ENCODE results near the gene CRTAC1.

CRTAC1 gene

GRCh38 chr10:97914171-97914836 is 116.1 kb downstream of the CRTAC1 start:
- no peak overlapping the region for H3K4me3 ChIP-seq (ENCODE audit: low read depth, low read length)
- DNase-seq (ENCODE audit: low read depth), result no peak
- TF ChIP-seq CTCF (conservative IDR thresholded peaks at IDR 0.05; ENCODE audit: low read depth, low read length), result no peak

GRCh38 chr10:97913614-97914013 is 116.8 kb downstream of the CRTAC1 start:
- no peak for TF ChIP-seq CTCF (conservative IDR thresholded peaks at IDR 0.05; ENCODE audit: low read depth, low read length)
- no peak overlapping the region for H3K4me3 ChIP-seq (ENCODE audit: low read depth, low read length)
- no peak for DNase-seq (ENCODE audit: low read depth)

- TF ChIP-seq CTCF (conservative IDR thresholded peaks at IDR 0.05; ENCODE audit: low read depth, low read length), result no peak
- DNase-seq (ENCODE audit: low read depth), result no peak
- H3K4me3 ChIP-seq (ENCODE audit: low read depth, low read length), result no peak overlapping the region
Measured at GRCh38 chr10:97913193-97913592, 117.2 kb downstream of the CRTAC1 start.

GRCh38 chr10:97911217-97911616 is 119.2 kb downstream of the CRTAC1 start:
- no peak for TF ChIP-seq CTCF (conservative IDR thresholded peaks at IDR 0.05; ENCODE audit: low read depth, low read length)
- no peak for DNase-seq (ENCODE audit: low read depth)
- no peak overlapping the region for H3K4me3 ChIP-seq (ENCODE audit: low read depth, low read length)

GRCh38 chr10:97910661-97911060 is 119.8 kb downstream of the CRTAC1 start:
- DNase-seq (ENCODE audit: low read depth), result no peak
- no peak for TF ChIP-seq CTCF (conservative IDR thresholded peaks at IDR 0.05; ENCODE audit: low read depth, low read length)
- H3K4me3 ChIP-seq (ENCODE audit: low read depth, low read length), result no peak overlapping the region

GRCh38 chr10:97907830-97908229 is 122.6 kb downstream of the CRTAC1 start:
- no peak overlapping the region for H3K4me3 ChIP-seq (ENCODE audit: low read depth, low read length)
- TF ChIP-seq CTCF (conservative IDR thresholded peaks at IDR 0.05; ENCODE audit: low read depth, low read length), result no peak
- DNase-seq (ENCODE audit: low read depth), result no peak

GRCh38 chr10:97907211-97907610 is 123.2 kb downstream of the CRTAC1 start:
- no peak overlapping the region for H3K4me3 ChIP-seq (ENCODE audit: low read depth, low read length)
- no peak for DNase-seq (ENCODE audit: low read depth)
- TF ChIP-seq CTCF (conservative IDR thresholded peaks at IDR 0.05; ENCODE audit: low read depth, low read length), result no peak
